ENCODE measurements around the gene HOXD8.

Gene HOXD8

GRCh38 chr2:176167398-176167797 lies 37.9 kb downstream of the HOXD8 start:
- H3K4me3 ChIP-seq (ENCODE audit: low read depth, low read length), result no peak overlapping the region
- no peak for DNase-seq (ENCODE audit: low read depth)
- TF ChIP-seq, protein P1, sequence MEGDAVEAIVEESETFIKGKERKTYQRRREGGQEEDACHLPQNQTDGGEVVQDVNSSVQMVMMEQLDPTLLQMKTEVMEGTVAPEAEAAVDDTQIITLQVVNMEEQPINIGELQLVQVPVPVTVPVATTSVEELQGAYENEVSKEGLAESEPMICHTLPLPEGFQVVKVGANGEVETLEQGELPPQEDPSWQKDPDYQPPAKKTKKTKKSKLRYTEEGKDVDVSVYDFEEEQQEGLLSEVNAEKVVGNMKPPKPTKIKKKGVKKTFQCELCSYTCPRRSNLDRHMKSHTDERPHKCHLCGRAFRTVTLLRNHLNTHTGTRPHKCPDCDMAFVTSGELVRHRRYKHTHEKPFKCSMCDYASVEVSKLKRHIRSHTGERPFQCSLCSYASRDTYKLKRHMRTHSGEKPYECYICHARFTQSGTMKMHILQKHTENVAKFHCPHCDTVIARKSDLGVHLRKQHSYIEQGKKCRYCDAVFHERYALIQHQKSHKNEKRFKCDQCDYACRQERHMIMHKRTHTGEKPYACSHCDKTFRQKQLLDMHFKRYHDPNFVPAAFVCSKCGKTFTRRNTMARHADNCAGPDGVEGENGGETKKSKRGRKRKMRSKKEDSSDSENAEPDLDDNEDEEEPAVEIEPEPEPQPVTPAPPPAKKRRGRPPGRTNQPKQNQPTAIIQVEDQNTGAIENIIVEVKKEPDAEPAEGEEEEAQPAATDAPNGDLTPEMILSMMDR (IDR thresholded peaks at IDR 0.05; ENCODE audit: insufficient read depth, low read depth, low read length, missing control alignments), result no peak

GRCh38 chr2:176169181-176169580 lies 39.7 kb downstream of the HOXD8 start:
- H3K4me3 ChIP-seq (ENCODE audit: low read depth, low read length), result no peak overlapping the region
- no peak for DNase-seq (ENCODE audit: low read depth)
- TF ChIP-seq, protein P1 (IDR thresholded peaks at IDR 0.05; ENCODE audit: insufficient read depth, low read depth, low read length, missing control alignments), result no peak

- H3K4me3 ChIP-seq (ENCODE audit: low read depth, low read length), result no peak overlapping the region
- TF ChIP-seq, protein P1 (IDR thresholded peaks at IDR 0.05; ENCODE audit: insufficient read depth, low read depth, low read length, missing control alignments), result no peak
These were observed 40.2 kb downstream of the HOXD8 start for GRCh38 chr2:176169711-176170110.

DNA sequence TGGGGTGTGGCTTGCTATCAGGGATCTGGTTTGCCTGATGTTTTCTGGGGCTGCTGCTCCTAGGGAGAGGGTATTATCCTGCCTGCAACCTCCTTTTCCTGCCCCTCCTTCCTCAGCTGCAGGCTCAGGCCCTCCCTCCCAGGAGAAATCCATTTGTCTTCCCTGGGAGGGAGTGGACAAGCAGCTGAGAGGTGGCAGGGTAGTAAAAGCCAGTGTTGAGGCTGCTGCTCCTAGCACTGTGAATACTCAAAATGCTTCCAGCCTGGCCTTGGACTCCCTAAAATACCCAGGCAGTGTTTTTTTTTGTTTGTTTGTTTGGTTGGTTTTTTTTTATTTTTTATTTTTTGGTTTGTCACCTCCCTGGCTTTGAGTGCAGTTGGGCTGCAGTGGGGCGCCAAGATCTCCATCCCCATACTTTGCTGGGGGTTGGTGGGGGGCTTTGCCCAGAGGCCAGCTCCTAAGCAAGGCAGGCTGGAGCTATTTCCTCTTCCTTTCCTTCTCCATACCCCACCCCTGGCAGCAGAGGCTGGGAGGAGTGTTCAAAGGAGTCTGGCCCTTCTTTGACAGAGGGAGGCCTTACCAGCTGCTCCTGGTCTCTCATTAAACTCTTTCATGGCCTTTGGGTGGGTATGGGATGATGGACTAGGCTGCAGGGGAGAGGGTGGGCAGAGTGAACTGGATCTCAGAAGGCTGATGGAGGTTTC lies 41.2 kb downstream of the HOXD8 start:
- no peak overlapping the region for H3K4me3 ChIP-seq (ENCODE audit: low read depth, low read length)
- DNase-seq (ENCODE audit: low read depth), result no peak
- TF ChIP-seq, protein P1 (IDR thresholded peaks at IDR 0.05; ENCODE audit: insufficient read depth, low read depth, low read length, missing control alignments), result no peak

More at GRCh38 chr2:176169711-176170110, 40.2 kb downstream of the HOXD8 start:
- DNase-seq (ENCODE audit: low read depth), result no peak

GRCh38 chr2:176171351-176172006 lies 42.0 kb downstream of the HOXD8 start:
- TF ChIP-seq, protein P1 (IDR thresholded peaks at IDR 0.05; ENCODE audit: insufficient read depth, low read depth, low read length, missing control alignments), result no peak
- DNase-seq (ENCODE audit: low read depth), result no peak
- no peak overlapping the region for H3K4me3 ChIP-seq (ENCODE audit: low read depth, low read length)

DNA sequence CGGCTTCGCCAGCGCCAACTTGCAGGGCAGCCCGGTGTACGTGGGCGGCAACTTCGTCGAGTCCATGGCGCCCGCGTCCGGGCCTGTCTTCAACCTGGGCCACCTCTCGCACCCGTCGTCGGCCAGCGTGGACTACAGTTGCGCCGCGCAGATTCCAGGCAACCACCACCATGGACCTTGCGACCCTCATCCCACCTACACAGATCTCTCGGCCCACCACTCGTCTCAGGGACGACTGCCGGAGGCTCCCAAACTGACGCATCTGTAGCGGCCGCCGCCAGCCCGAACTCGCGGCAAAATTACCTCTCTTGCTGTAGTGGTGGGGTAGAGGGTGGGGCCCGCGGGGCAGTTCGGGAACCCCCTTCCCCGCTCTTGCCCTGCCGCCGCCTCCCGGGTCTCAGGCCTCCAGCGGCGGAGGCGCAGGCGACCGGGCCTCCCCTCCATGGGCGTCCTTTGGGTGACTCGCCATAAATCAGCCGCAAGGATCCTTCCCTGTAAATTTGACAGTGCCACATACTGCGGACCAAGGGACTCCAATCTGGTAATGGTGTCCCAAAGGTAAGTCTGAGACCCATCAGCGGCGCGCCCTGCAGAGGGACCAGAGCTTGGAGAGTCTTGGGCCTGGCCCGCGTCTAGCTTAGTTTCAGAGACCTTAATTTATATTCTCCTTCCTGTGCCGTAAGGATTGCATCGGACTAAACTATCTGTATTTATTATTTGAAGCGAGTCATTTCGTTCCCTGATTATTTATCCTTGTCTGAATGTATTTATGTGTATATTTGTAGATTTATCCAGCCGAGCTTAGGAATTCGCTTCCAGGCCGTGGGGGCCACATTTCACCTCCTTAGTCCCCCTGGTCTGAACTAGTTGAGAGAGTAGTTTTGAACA lies 42.7 kb downstream of the HOXD8 start:
- H3K4me3 ChIP-seq (ENCODE audit: low read depth, low read length), result no peak overlapping the region
- TF ChIP-seq, protein P1 (IDR thresholded peaks at IDR 0.05; ENCODE audit: insufficient read depth, low read depth, low read length, missing control alignments), result no peak

More for the DNA sequence above, 42.7 kb downstream of the HOXD8 start:
- DNase-seq (ENCODE audit: low read depth), result no peak
